ENCODE results near the gene SART3. TPM values are rescaled to one million over a fixed set of nuclear protein-coding genes. Genes with fewer than 3 reads are reported as not detected.

SART3 gene
- total RNA-seq, 4 donors from 2014 or later = 46.1 to 77.0 (median 62.8) TPM

DNA sequence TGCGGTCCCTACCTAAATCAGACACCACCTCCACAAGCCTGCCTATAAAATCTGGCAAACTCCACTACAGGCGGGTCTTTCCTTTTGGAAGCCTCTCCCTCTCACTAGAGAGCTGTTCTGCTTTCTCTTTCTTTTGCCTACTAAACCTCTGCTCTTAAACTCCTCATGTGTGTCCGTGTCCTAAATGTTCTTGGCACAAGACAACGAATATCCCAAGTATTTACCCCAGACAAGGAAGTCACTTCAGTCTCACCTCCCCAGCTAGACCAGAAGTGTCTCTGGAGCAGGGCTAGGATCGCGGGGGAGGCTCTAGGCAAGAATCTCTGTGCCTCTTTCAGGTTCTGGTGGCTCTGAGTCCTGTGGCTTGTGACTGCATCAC is 83.1 kb downstream of the SART3 start:
- no peak for TF ChIP-seq EP300 (IDR thresholded peaks at IDR 0.05)
- TF ChIP-seq POLR2AphosphoS5 (IDR thresholded peaks at IDR 0.05) = no peak
- TF ChIP-seq POLR2A (IDR thresholded peaks at IDR 0.05) = no peak
- TF ChIP-seq, protein P1, sequence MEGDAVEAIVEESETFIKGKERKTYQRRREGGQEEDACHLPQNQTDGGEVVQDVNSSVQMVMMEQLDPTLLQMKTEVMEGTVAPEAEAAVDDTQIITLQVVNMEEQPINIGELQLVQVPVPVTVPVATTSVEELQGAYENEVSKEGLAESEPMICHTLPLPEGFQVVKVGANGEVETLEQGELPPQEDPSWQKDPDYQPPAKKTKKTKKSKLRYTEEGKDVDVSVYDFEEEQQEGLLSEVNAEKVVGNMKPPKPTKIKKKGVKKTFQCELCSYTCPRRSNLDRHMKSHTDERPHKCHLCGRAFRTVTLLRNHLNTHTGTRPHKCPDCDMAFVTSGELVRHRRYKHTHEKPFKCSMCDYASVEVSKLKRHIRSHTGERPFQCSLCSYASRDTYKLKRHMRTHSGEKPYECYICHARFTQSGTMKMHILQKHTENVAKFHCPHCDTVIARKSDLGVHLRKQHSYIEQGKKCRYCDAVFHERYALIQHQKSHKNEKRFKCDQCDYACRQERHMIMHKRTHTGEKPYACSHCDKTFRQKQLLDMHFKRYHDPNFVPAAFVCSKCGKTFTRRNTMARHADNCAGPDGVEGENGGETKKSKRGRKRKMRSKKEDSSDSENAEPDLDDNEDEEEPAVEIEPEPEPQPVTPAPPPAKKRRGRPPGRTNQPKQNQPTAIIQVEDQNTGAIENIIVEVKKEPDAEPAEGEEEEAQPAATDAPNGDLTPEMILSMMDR (IDR thresholded peaks at IDR 0.05) = no peak
- DNase-seq (ENCODE audit: low spot score in 2 of 2) = no peak
- no peak overlapping the region for H3K4me3 ChIP-seq
- WGBS = 80% methylated on average over 6 of the region's 6 CpGs
- no peak overlapping the region for H3K27ac ChIP-seq
- peaks cover 38% of the 10 kb centered on the region for H3K27me3 ChIP-seq
- H3K4me1 ChIP-seq = no peaks in the 10 kb centered on the region
- no peaks in the 10 kb centered on the region for H3K36me3 ChIP-seq
- no peaks in the 10 kb centered on the region for H3K9me3 ChIP-seq

DNA sequence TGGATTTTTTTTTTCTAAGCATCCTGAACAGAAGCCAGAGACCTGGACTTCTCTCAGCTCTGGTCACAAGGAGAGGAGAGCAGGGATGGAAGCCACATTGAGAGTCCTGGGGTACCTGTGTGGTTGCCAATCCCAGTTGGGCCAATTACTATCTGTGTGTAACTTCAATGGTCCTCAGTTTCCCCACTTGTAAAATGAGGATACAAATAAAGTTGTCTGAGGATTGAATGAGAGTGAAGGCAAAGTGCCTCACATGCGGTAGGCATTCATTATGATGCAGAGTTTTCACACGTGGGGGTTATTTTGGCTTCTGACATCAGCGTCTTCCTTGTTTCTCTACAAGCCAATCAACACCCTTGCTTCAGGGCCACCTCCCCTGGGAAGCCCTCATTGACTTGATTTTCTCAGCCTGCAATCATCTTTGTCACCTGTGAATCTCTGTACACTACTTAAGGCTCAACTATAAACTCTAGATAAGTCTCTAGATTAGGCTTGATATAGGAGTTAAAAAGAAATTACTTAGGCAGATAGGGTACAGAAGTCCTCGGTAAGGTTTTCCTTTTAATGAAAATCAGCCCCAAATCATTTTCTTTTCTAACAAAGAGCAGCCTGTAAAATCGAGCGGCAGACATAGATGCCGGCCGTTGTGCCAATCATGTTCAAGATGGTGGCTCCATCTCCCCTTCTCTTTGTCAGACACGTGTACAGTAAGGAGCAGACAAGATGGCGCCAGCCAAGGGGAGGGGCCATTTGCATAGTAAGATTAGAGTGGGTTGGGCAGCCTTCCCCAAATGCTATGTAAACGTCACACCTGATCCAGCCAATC is 83.7 kb downstream of the SART3 start:
- Histone ChIP-seq H3K4me3 (no peak overlapping the region), H3K27ac (no peak overlapping the region), H3K9me3 (no peaks in the 10 kb centered on the region), H3K27me3 (peaks cover 38% of the 10 kb centered on the region), H3K36me3 (no peaks in the 10 kb centered on the region), H3K4me1 (no peaks in the 10 kb centered on the region)
- TF ChIP-seq, protein P1 (IDR thresholded peaks at IDR 0.05) = no peak
- TF ChIP-seq POLR2A (IDR thresholded peaks at IDR 0.05) = no peak
- no peak for TF ChIP-seq POLR2AphosphoS5 (IDR thresholded peaks at IDR 0.05)
- no peak for TF ChIP-seq EP300 (IDR thresholded peaks at IDR 0.05)
- no peak for DNase-seq (ENCODE audit: low spot score in 2 of 2)
- 78% methylated on average over 11 of the region's 11 CpGs for WGBS

DNA sequence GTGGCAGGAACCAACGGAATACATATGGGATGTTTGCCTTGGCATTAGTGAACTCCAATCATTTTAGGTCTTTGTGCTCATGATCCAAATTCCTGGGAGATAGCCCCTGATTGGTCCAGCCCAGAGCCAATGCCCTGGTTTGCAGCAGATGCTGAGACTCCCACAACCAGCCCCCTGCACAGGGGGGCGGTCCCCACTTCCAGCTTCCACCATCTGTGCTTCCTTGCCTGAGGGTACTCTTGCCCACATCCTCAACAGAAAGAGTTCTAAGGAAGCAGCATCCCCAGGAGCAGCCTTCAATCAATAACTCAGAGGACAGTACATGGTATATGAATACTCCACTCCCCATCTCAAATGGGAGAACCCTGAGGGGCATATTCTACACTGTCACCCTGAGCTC is 85.6 kb downstream of the SART3 start:
- no peaks in the 10 kb centered on the region for H3K4me1 ChIP-seq
- H3K27ac ChIP-seq = no peak overlapping the region
- TF ChIP-seq POLR2A (IDR thresholded peaks at IDR 0.05) (no peak), EP300 (IDR thresholded peaks at IDR 0.05) (no peak), POLR2AphosphoS5 (IDR thresholded peaks at IDR 0.05) (no peak)
- TF ChIP-seq, protein P1 (IDR thresholded peaks at IDR 0.05) = no peak
- H3K36me3 ChIP-seq = no peaks in the 10 kb centered on the region
- no peak overlapping the region for H3K4me3 ChIP-seq
- H3K27me3 ChIP-seq = peaks cover 28% of the 10 kb centered on the region
- H3K9me3 ChIP-seq = no peaks in the 10 kb centered on the region
- DNase-seq (ENCODE audit: low spot score in 2 of 2) = no peak
- 48% methylated on average over 2 of the region's 2 CpGs for WGBS

DNA sequence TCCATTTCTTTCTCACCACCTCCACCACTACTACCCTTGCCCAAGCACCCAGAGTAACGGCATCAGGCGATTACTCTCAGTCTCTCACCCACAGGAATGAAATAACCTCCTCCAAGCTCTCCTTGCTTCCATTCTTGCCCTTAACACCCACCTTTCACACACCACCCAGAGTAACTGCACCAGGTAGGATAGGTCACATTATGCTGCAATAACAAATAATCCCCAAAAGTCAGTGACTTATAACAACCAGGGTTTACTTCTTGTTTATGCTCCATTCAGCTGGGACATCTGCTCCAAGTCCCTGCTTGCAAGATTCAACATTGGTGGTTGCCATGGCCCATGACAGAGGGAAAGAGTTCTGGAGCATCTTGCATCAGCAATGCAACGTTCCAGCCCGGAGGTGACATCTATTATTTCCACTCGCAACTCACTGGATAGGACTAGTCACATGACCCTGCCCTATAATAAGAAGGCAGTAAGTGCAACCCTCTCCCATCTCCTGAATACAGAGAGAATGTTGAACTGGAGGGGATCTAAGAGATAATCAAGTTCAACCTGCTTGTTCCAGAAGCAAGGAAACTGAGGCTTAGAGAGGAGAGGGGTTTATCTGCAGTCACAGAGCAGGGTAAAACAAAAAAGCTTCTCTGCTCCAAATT is 87.4 kb downstream of the SART3 start:
- Histone ChIP-seq H3K36me3 (no peaks in the 10 kb centered on the region), H3K4me1 (no peaks in the 10 kb centered on the region), H3K27me3 (peaks cover 24% of the 10 kb centered on the region), H3K9me3 (no peaks in the 10 kb centered on the region), H3K4me3 (no peak overlapping the region), H3K27ac (no peak overlapping the region)
- 87% methylated on average over 5 of the region's 5 CpGs for WGBS
- no peak for DNase-seq (ENCODE audit: low spot score in 2 of 2)
- TF ChIP-seq POLR2A (IDR thresholded peaks at IDR 0.05) = no peak
- no peak for TF ChIP-seq EP300 (IDR thresholded peaks at IDR 0.05)
- no peak for TF ChIP-seq POLR2AphosphoS5 (IDR thresholded peaks at IDR 0.05)
- TF ChIP-seq, protein P1 (IDR thresholded peaks at IDR 0.05) = no peak

Other genes starting within 250 kb of the SART3 start
- gene CMKLR1, start 221.9 kb downstream of the SART3 start, total RNA-seq = 1 to 10 TPM; 2.1 to 5.2 (median 3.4) TPM
- 1 to 10 TPM; 2.3 to 5.7 (median 3.9) TPM for gene FICD, start 45.9 kb downstream of the SART3 start, total RNA-seq
- gene ISCU, start 1.4 kb upstream of the SART3 start, total RNA-seq = 100 to 1,000 TPM; 105 to 148 (median 134) TPM
- gene TMEM119, start 36.9 kb upstream of the SART3 start, total RNA-seq = 10 to 100 TPM in 1 of 4 donors, 1 to 10 TPM in 2, under 1 TPM in 1; 0.24 to 10.9 (median 6.3) TPM
- 1 to 10 TPM; 1.3 to 5.6 (median 3.0) TPM for gene SELPLG, start 72.7 kb upstream of the SART3 start, total RNA-seq
- gene CORO1C, start 170.3 kb upstream of the SART3 start, total RNA-seq = 100 to 1,000 TPM; 117 to 175 (median 142) TPM